ENCODE measurements around the gene ARVCF. TPM values are rescaled to one million over a fixed set of nuclear protein-coding genes. Genes with fewer than 3 reads are reported as not detected.

ARVCF gene
- total RNA-seq, 1 experiment from 2014 or later, result 12.0 TPM

- POLR2A ChIA-PET, result no interaction called here
These were observed 40.2 kb upstream of the ARVCF start for GRCh38 chr22:20056696-20057386.

GRCh38 chr22:20056161-20056560 is 39.5 kb upstream of the ARVCF start:
- no peak for DNase-seq
- no peaks in the 10 kb centered on the region for H3K9me3 ChIP-seq
- H3K27me3 ChIP-seq (replicated peaks; ENCODE audit: control insufficient read depth, insufficient read depth, low read length), result no peaks in the 10 kb centered on the region
- no peaks in the 10 kb centered on the region for H3K4me1 ChIP-seq
- BruUV-seq (replicated peaks), result no TSS peak
- TF ChIP-seq CTCF (IDR thresholded peaks at IDR 0.05; ENCODE audit: insufficient read depth in 1 of 2, low read depth in 1 of 2, low read length in 1 of 2, severe bottlenecking in 1 of 2, unreplicated experiment in 1 of 2), result no peak
- Mint-ChIP-seq H3K9me3 (ENCODE audit: unreplicated experiment) (no peaks in the 10 kb centered on the region), H3K4me3 (ENCODE audit: unreplicated experiment) (no peak overlapping the region), H3K36me3 (ENCODE audit: insufficient read depth, unreplicated experiment) (peaks cover 7% of the 10 kb centered on the region), H3K27ac (ENCODE audit: unreplicated experiment) (no peak overlapping the region), H3K4me1 (ENCODE audit: low read depth, unreplicated experiment) (no peaks in the 10 kb centered on the region), H3K27me3 (ENCODE audit: insufficient read depth, unreplicated experiment) (no peaks in the 10 kb centered on the region)
- no peaks in the 10 kb centered on the region for H3K36me3 ChIP-seq (ENCODE audit: control insufficient read depth, insufficient read depth, low read length)
- POLR2A ChIA-PET, result no interaction called here
- H3K4me3 ChIP-seq (ENCODE audit: low read depth, low read length), result no peak overlapping the region
- intact Hi-C loops (cut with micrococcal nuclease; ENCODE audit: unreplicated experiment), result no loop called here
- CTCF ChIA-PET, result no interaction called here

More at GRCh38 chr22:20056696-20057386, 40.2 kb upstream of the ARVCF start:
- H3K9me3 Mint-ChIP-seq (ENCODE audit: unreplicated experiment), result no peaks in the 10 kb centered on the region
- H3K27me3 Mint-ChIP-seq (ENCODE audit: insufficient read depth, unreplicated experiment), result no peaks in the 10 kb centered on the region
- CTCF ChIA-PET, result no interaction called here
- H3K36me3 ChIP-seq (ENCODE audit: control insufficient read depth, insufficient read depth, low read length), result no peaks in the 10 kb centered on the region; the same call in 1 of the 2 replicates
- H3K27me3 ChIP-seq (replicated peaks; ENCODE audit: control insufficient read depth, insufficient read depth, low read length), result no peaks in the 10 kb centered on the region
- H3K9me3 ChIP-seq, result no peaks in the 10 kb centered on the region
- H3K4me1 ChIP-seq, result no peaks in the 10 kb centered on the region
- no peak overlapping the region for H3K4me3 ChIP-seq (ENCODE audit: low read depth, low read length)
- peaks cover 7% of the 10 kb centered on the region for H3K36me3 Mint-ChIP-seq (ENCODE audit: insufficient read depth, unreplicated experiment)
- no peak for DNase-seq
- TF ChIP-seq CTCF (IDR thresholded peaks at IDR 0.05; ENCODE audit: insufficient read depth in 1 of 2, low read depth in 1 of 2, low read length in 1 of 2, severe bottlenecking in 1 of 2, unreplicated experiment in 1 of 2), result no peak
- H3K27ac Mint-ChIP-seq (ENCODE audit: unreplicated experiment), result no peak overlapping the region
- intact Hi-C loops (cut with micrococcal nuclease; ENCODE audit: unreplicated experiment), result no loop called here
- H3K4me3 Mint-ChIP-seq (ENCODE audit: unreplicated experiment), result no peak overlapping the region
- no peaks in the 10 kb centered on the region for H3K4me1 Mint-ChIP-seq (ENCODE audit: low read depth, unreplicated experiment)
- no TSS peak for BruUV-seq (replicated peaks)

GRCh38 chr22:20055654-20056053 is 39.0 kb upstream of the ARVCF start:
- H3K36me3 Mint-ChIP-seq (ENCODE audit: insufficient read depth, unreplicated experiment), result peaks cover 7% of the 10 kb centered on the region
- Histone ChIP-seq H3K9me3 (no peaks in the 10 kb centered on the region), H3K36me3 (ENCODE audit: control insufficient read depth, insufficient read depth, low read length) (no peaks in the 10 kb centered on the region), H3K27me3 (replicated peaks; ENCODE audit: control insufficient read depth, insufficient read depth, low read length) (no peaks in the 10 kb centered on the region), H3K4me1 (no peaks in the 10 kb centered on the region), H3K4me3 (ENCODE audit: low read depth, low read length) (no peak overlapping the region)
- no peaks in the 10 kb centered on the region for H3K9me3 Mint-ChIP-seq (ENCODE audit: unreplicated experiment)
- no peak for TF ChIP-seq CTCF (IDR thresholded peaks at IDR 0.05; ENCODE audit: insufficient read depth in 1 of 2, low read depth in 1 of 2, low read length in 1 of 2, severe bottlenecking in 1 of 2, unreplicated experiment in 1 of 2)
- H3K27ac Mint-ChIP-seq (ENCODE audit: unreplicated experiment), result no peak overlapping the region
- no TSS peak for BruUV-seq (replicated peaks)
- H3K4me3 Mint-ChIP-seq (ENCODE audit: unreplicated experiment), result no peak overlapping the region
- ChIA-PET POLR2A (no interaction called here), CTCF (no interaction called here)
- no peak for DNase-seq
- no peaks in the 10 kb centered on the region for H3K27me3 Mint-ChIP-seq (ENCODE audit: insufficient read depth, unreplicated experiment)
- intact Hi-C loops (cut with micrococcal nuclease; ENCODE audit: unreplicated experiment), result no loop called here
- no peaks in the 10 kb centered on the region for H3K4me1 Mint-ChIP-seq (ENCODE audit: low read depth, unreplicated experiment)

Measured in Caco-2 (cell line).